HT-29 (cell line): ENCODE results near the gene IL1RAPL1. TPM values are rescaled to one million over a fixed set of nuclear protein-coding genes. Genes with fewer than 3 reads are reported as not detected.

ENCODE experiments used
- small RNA-seq: library from RNA; depleted of rRNA; stranded (forward); fragments of <200 nt; gene quantifications from one replicate; pipeline ENCODE3, GENCODE V24; 2014
- total RNA-seq: library from RNA; depleted of rRNA; stranded (reverse); fragments of >200 nt; shearing (Covaris generic); gene quantifications from 2 replicates; pipeline ENCODE4 v1.2.3, GENCODE V29; 2014

The IL1RAPL1 gene
- total RNA-seq, 1 experiment from 2014 or later, result 0.03 TPM

Small RNA genes lying within 50 kb of the gene (small RNA-seq; reads per million reads assigned to genes)
- not detected for gene MIR4666B
- gene RF00284, result not detected
- 0.50 reads per million for gene RNA5SP500
